Suprapubic skin (tissue), 4 donors: ENCODE data around the gene STAB2.

Source experiments
- CTCF ChIP-seq, 2 donors: fragments of 200-600 bp in 1 of 2; fragments of 450-650 bp in 1 of 2; sonication (generic) in 1 of 2; IDR thresholded peaks; one replicate each; pipeline ENCODE4 v1.5.1; 2016 to 2019; ENCODE audit warnings: antibody characterized with exemption in 2 of 2, mild to moderate bottlenecking in 1 of 2, moderate library complexity in 1 of 2
- EP300 ChIP-seq: sonication (generic); formaldehyde crosslinking; IDR thresholded peaks from one replicate; pipeline ENCODE4 v1.6.1; 2017; ENCODE audit warnings: antibody characterized with exemption
- POLR2A ChIP-seq, 2 donors: fragments of 450-650 bp; IDR thresholded peaks; one replicate each; pipeline ENCODE4 v1.6.1; 2017; ENCODE audit warnings: antibody characterized with exemption in 2 of 2, mild to moderate bottlenecking in 2 of 2, moderate library complexity in 2 of 2
- POLR2AphosphoS5 ChIP-seq, 3 donors: sonication (generic); formaldehyde crosslinking; IDR thresholded peaks; one replicate each; pipeline ENCODE4 v1.6.1; 2017; ENCODE audit warnings: antibody characterized with exemption in 3 of 3

DNA sequence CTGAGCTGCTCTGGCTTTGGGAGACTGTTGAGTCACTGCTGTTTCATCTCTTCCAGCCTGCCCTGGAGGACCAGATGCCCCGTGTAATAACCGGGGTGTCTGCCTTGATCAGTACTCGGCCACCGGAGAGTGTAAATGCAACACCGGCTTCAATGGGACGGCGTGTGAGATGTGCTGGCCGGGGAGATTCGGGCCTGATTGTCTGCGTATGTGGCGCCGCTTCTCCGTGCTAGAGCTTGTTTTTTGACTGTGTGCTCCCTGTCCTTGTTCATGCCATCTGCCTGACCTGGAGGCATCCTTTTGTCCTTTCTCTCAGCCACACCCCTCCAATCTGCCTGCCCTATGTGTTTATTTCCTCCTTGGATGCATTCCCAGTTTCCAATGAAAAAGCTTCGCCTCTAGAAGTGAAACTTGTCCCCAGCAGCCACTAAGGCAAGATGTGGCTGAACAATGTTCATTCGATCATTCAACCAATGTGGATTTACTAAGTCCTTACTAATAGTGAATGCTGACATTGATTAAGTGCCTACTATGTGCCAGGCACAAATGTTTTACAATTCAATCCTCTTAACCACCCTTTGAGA lies 155.4 kb downstream of the STAB2 start:
- TF ChIP-seq CTCF (IDR thresholded peaks at IDR 0.05): no peak
- TF ChIP-seq POLR2A (IDR thresholded peaks at IDR 0.05): no peak
- no peak for TF ChIP-seq POLR2AphosphoS5 (IDR thresholded peaks at IDR 0.05)
- no peak for TF ChIP-seq EP300
